ENCODE measurements around the gene LRRC3C.

LRRC3C gene

GRCh38 chr17:39921323-39921722 lies 6.2 kb upstream of the LRRC3C start:
- Histone ChIP-seq H4K8ac (ENCODE audit: low read depth, low read length) (no peak overlapping the region), H2BK12ac (ENCODE audit: low read length) (no peak overlapping the region), H3K9me3 (replicated peaks in 1 of 2; ENCODE audit: control insufficient read depth in 2 of 2, insufficient read depth in 1 of 2, low read depth in 1 of 2, low read length in 2 of 2) (peaks cover 0 to 2% of the 10 kb centered on the region in 2 donors), H3K23ac (ENCODE audit: low read depth, low read length, poor library complexity) (no peak overlapping the region), H3K36me3 (replicated peaks in 1 of 2; ENCODE audit: control insufficient read depth in 2 of 2, insufficient read depth in 2 of 2, low read length in 2 of 2) (peaks cover 33 to 60% of the 10 kb centered on the region in 2 donors), H3K18ac (ENCODE audit: low read length) (no peak overlapping the region), H3K27me3 (ENCODE audit: control insufficient read depth in 3 of 3, insufficient read depth in 3 of 3, low read depth in 1 of 3, low read length in 3 of 3) (no peaks in the 10 kb centered on the region), H2BK5ac (ENCODE audit: low read length) (no peak overlapping the region), H4K91ac (ENCODE audit: low read depth, low read length, poor library complexity) (no peak overlapping the region), H3K79me1 (ENCODE audit: low read depth, low read length) (peaks cover 11% of the 10 kb centered on the region), H3K4ac (ENCODE audit: low read length) (no peak overlapping the region), H3K9ac (ENCODE audit: low read depth, low read length, poor library complexity) (no peak overlapping the region), H3K14ac (ENCODE audit: low read length) (no peak overlapping the region), H2AFZ (ENCODE audit: low read length) (no peak overlapping the region), H2BK120ac (ENCODE audit: low read depth, low read length) (no peak overlapping the region), H3K27ac (replicated peaks; ENCODE audit: low read length) (no peak overlapping the region), H3K4me1 (ENCODE audit: control insufficient read depth in 2 of 2, insufficient read depth in 1 of 2, low read depth in 1 of 2, low read length in 2 of 2) (peaks cover 3 to 6% of the 10 kb centered on the region in 2 donors), H3K4me2 (ENCODE audit: insufficient read depth, low read length, poor library complexity, severe bottlenecking) (no peak overlapping the region), H2BK15ac (ENCODE audit: low read length) (no peak overlapping the region), H2AK5ac (ENCODE audit: low read depth, low read length) (no peak overlapping the region), H3K4me3 (ENCODE audit: low read length in 2 of 2) (peak overlapping the region in 1 of 2 donors; percentile 25)
- no CpG with 5 or more reads among the region's 5 CpGs for WGBS, 2 donors (ENCODE audit: extremely low coverage in 2 of 2, insufficient read length in 2 of 2, insufficient replicate concordance in 1 of 2)
- DNase-seq (ENCODE audit: low spot score), result no peak

GRCh38 chr17:39922006-39922405 lies 5.5 kb upstream of the LRRC3C start:
- Histone ChIP-seq H3K23ac (ENCODE audit: low read depth, low read length, poor library complexity) (no peak overlapping the region), H3K9me3 (replicated peaks in 1 of 2; ENCODE audit: control insufficient read depth in 2 of 2, insufficient read depth in 1 of 2, low read depth in 1 of 2, low read length in 2 of 2) (peaks cover 0 to 2% of the 10 kb centered on the region in 2 donors), H3K4me1 (ENCODE audit: control insufficient read depth in 2 of 2, insufficient read depth in 1 of 2, low read depth in 1 of 2, low read length in 2 of 2) (peaks cover 6 to 8% of the 10 kb centered on the region in 2 donors), H4K8ac (ENCODE audit: low read depth, low read length) (no peak overlapping the region), H3K4me2 (ENCODE audit: insufficient read depth, low read length, poor library complexity, severe bottlenecking) (no peak overlapping the region), H2AFZ (ENCODE audit: low read length) (no peak overlapping the region), H2BK12ac (ENCODE audit: low read length) (no peak overlapping the region), H3K36me3 (replicated peaks in 1 of 2; ENCODE audit: control insufficient read depth in 2 of 2, insufficient read depth in 2 of 2, low read length in 2 of 2) (peaks cover 32 to 55% of the 10 kb centered on the region in 2 donors), H4K91ac (ENCODE audit: low read depth, low read length, poor library complexity) (no peak overlapping the region), H3K4ac (ENCODE audit: low read length) (no peak overlapping the region), H2BK15ac (ENCODE audit: low read length) (no peak overlapping the region), H3K14ac (ENCODE audit: low read length) (no peak overlapping the region), H2BK120ac (ENCODE audit: low read depth, low read length) (no peak overlapping the region), H3K18ac (ENCODE audit: low read length) (no peak overlapping the region), H3K4me3 (ENCODE audit: low read length in 2 of 2) (no peak overlapping the region), H3K27me3 (ENCODE audit: control insufficient read depth in 3 of 3, insufficient read depth in 3 of 3, low read depth in 1 of 3, low read length in 3 of 3) (no peaks in the 10 kb centered on the region), H2BK5ac (ENCODE audit: low read length) (no peak overlapping the region), H3K9ac (ENCODE audit: low read depth, low read length, poor library complexity) (no peak overlapping the region), H2AK5ac (ENCODE audit: low read depth, low read length) (no peak overlapping the region), H3K79me1 (ENCODE audit: low read depth, low read length) (peaks cover 12% of the 10 kb centered on the region), H3K27ac (replicated peaks; ENCODE audit: low read length) (no peak overlapping the region)
- no CpG with 5 or more reads among the region's 6 CpGs for WGBS, 2 donors (ENCODE audit: extremely low coverage in 2 of 2, insufficient read length in 2 of 2, insufficient replicate concordance in 1 of 2)
- DNase-seq (ENCODE audit: low spot score), result no peak

GRCh38 chr17:39923230-39923629 lies 4.3 kb upstream of the LRRC3C start:
- H3K4me1 ChIP-seq (ENCODE audit: control insufficient read depth in 2 of 2, insufficient read depth in 1 of 2, low read depth in 1 of 2, low read length in 2 of 2), result peaks cover 6 to 9% of the 10 kb centered on the region in 2 donors
- no CpG with 5 or more reads among the region's 6 CpGs for WGBS, 2 donors (ENCODE audit: extremely low coverage in 2 of 2, insufficient read length in 2 of 2, insufficient replicate concordance in 1 of 2)
- no peak overlapping the region for H3K18ac ChIP-seq (ENCODE audit: low read length)
- H3K9ac ChIP-seq (ENCODE audit: low read depth, low read length, poor library complexity), result no peak overlapping the region
- no peak overlapping the region for H3K23ac ChIP-seq (ENCODE audit: low read depth, low read length, poor library complexity)
- no peak overlapping the region for H2BK120ac ChIP-seq (ENCODE audit: low read depth, low read length)
- H3K4me3 ChIP-seq (ENCODE audit: low read length in 2 of 2), result no peak overlapping the region
- peaks cover 32 to 55% of the 10 kb centered on the region in 2 donors for H3K36me3 ChIP-seq (replicated peaks in 1 of 2; ENCODE audit: control insufficient read depth in 2 of 2, insufficient read depth in 2 of 2, low read length in 2 of 2)
- no peaks in the 10 kb centered on the region for H3K27me3 ChIP-seq (ENCODE audit: control insufficient read depth in 3 of 3, insufficient read depth in 3 of 3, low read depth in 1 of 3, low read length in 3 of 3)
- no peak for DNase-seq (ENCODE audit: low spot score)
- H3K14ac ChIP-seq (ENCODE audit: low read length), result no peak overlapping the region
- no peak overlapping the region for H3K4ac ChIP-seq (ENCODE audit: low read length)
- no peak overlapping the region for H2AK5ac ChIP-seq (ENCODE audit: low read depth, low read length)
- no peak overlapping the region for H3K27ac ChIP-seq (replicated peaks; ENCODE audit: low read length)
- peaks cover 0 to 2% of the 10 kb centered on the region in 2 donors for H3K9me3 ChIP-seq (replicated peaks in 1 of 2; ENCODE audit: control insufficient read depth in 2 of 2, insufficient read depth in 1 of 2, low read depth in 1 of 2, low read length in 2 of 2)
- H2AFZ ChIP-seq (ENCODE audit: low read length), result no peak overlapping the region
- peaks cover 12% of the 10 kb centered on the region for H3K79me1 ChIP-seq (ENCODE audit: low read depth, low read length)
- H3K4me2 ChIP-seq (ENCODE audit: insufficient read depth, low read length, poor library complexity, severe bottlenecking), result no peak overlapping the region
- no peak overlapping the region for H4K91ac ChIP-seq (ENCODE audit: low read depth, low read length, poor library complexity)
- no peak overlapping the region for H4K8ac ChIP-seq (ENCODE audit: low read depth, low read length)
- no peak overlapping the region for H2BK15ac ChIP-seq (ENCODE audit: low read length)
- H2BK12ac ChIP-seq (ENCODE audit: low read length), result no peak overlapping the region
- no peak overlapping the region for H2BK5ac ChIP-seq (ENCODE audit: low read length)

GRCh38 chr17:39923836-39924690 lies 3.5 kb upstream of the LRRC3C start:
- H2BK15ac ChIP-seq (ENCODE audit: low read length), result no peak overlapping the region
- WGBS, 2 donors (ENCODE audit: extremely low coverage in 2 of 2, insufficient read length in 2 of 2, insufficient replicate concordance in 1 of 2), result no CpG with 5 or more reads among the region's 17 CpGs
- no peak overlapping the region for H4K8ac ChIP-seq (ENCODE audit: low read depth, low read length)
- peaks cover 30 to 52% of the 10 kb centered on the region in 2 donors for H3K36me3 ChIP-seq (replicated peaks in 1 of 2; ENCODE audit: control insufficient read depth in 2 of 2, insufficient read depth in 2 of 2, low read length in 2 of 2)
- H3K9me3 ChIP-seq (replicated peaks in 1 of 2; ENCODE audit: control insufficient read depth in 2 of 2, insufficient read depth in 1 of 2, low read depth in 1 of 2, low read length in 2 of 2), result peaks cover 0 to 2% of the 10 kb centered on the region in 2 donors
- H2BK120ac ChIP-seq (ENCODE audit: low read depth, low read length), result no peak overlapping the region
- no peak for DNase-seq (ENCODE audit: low spot score)
- no peak overlapping the region for H2BK5ac ChIP-seq (ENCODE audit: low read length)
- no peak overlapping the region for H3K23ac ChIP-seq (ENCODE audit: low read depth, low read length, poor library complexity)
- no peak overlapping the region for H3K18ac ChIP-seq (ENCODE audit: low read length)
- no peak overlapping the region for H3K4ac ChIP-seq (ENCODE audit: low read length)
- H4K91ac ChIP-seq (ENCODE audit: low read depth, low read length, poor library complexity), result no peak overlapping the region
- no peak overlapping the region for H2BK12ac ChIP-seq (ENCODE audit: low read length)
- H3K9ac ChIP-seq (ENCODE audit: low read depth, low read length, poor library complexity), result no peak overlapping the region
- no peak overlapping the region for H2AFZ ChIP-seq (ENCODE audit: low read length)
- no peaks in the 10 kb centered on the region for H3K27me3 ChIP-seq (ENCODE audit: control insufficient read depth in 3 of 3, insufficient read depth in 3 of 3, low read depth in 1 of 3, low read length in 3 of 3)
- H3K79me1 ChIP-seq (ENCODE audit: low read depth, low read length), result peaks cover 12% of the 10 kb centered on the region
- no peak overlapping the region for H3K4me3 ChIP-seq (ENCODE audit: low read length in 2 of 2)
- H3K27ac ChIP-seq (replicated peaks; ENCODE audit: low read length), result no peak overlapping the region
- H3K4me1 ChIP-seq (ENCODE audit: control insufficient read depth in 2 of 2, insufficient read depth in 1 of 2, low read depth in 1 of 2, low read length in 2 of 2), result peaks cover 6 to 13% of the 10 kb centered on the region in 2 donors
- H2AK5ac ChIP-seq (ENCODE audit: low read depth, low read length), result no peak overlapping the region
- no peak overlapping the region for H3K4me2 ChIP-seq (ENCODE audit: insufficient read depth, low read length, poor library complexity, severe bottlenecking)
- H3K14ac ChIP-seq (ENCODE audit: low read length), result no peak overlapping the region

All from neuronal stem cell (in vitro differentiated cells).